ENCODE data around the gene DUSP11.
"Not testable (repeated sequence)": the region's sequence is repeated elsewhere in the genome, so short reads cannot be mapped to it uniquely, and the experiment has no call there.

Gene DUSP11

GRCh38 chr2:73779467-73780236 lies at the start of gene DUSP11:
DUSP11 (minus strand) TSS chr2:73780103; CDS start chr2:73779974, 129 bp downstream.
- DNase-seq: peak; percentile 90

DNA sequence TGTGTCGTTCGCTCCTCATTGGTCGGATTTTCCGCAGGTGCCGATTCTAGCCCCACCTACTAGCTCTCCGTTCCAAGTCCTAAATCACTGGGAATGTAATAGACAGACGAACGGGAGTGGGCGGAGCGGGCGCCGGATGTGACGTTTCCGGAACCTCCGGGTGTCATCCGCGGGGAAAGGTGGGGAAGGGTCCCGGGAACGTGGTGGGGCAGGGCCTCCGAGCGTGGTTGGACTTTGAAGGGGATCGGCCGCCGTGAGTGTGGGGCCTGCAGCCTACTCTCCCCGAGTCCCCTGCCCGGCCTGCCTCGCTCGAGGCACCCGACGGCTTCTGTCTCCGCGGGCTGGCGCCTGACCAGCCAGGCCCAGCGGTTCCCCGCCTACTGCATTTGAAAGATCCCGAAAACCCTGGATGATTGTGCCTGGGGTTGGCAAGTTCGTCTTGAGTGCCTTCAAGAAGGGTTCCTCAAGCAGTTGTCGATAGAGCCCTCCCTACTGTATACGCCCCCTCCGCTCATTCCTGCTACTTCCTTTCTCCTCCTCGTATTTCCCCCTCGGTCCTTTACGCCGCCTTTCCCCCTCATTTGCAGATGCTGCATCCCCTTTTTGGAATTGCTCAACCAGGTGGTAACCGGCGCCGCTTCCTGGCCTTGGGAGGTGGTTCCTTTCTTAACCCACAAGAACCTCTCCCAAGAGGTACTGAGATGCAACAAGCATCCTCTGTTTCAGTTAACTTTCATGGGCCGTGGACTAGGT lies 49.1 kb upstream of the DUSP11 start, which contains the start of gene STAMBP:
Gene STAMBP (plus strand): TSS at position 144 of the 753 bp plus-strand sequence. CDS start 1,896 bp downstream, outside the sequence.
- peak; percentile 96 for DNase-seq

DNA sequence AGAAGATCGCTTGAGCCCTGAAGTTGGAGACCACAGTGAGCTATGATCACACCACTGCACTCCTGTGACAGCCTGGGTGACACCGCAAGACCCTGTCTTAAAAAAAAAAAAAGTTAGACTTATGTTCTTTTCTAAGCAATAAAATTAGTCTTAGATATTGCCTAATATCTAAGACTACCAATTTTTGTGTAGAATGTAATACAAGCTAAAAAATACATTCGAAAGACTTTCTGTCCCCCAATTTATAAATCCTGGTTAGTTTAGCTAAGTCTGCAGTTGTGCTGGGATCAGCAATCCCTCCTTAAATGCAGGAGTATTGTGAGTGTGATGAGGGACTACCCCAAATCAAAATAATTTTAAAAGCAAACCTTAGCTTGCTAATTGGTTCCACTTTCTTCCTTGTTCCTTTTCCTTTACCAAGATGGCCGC lies 48.5 kb upstream of the DUSP11 start:
- no peak for DNase-seq

DNA sequence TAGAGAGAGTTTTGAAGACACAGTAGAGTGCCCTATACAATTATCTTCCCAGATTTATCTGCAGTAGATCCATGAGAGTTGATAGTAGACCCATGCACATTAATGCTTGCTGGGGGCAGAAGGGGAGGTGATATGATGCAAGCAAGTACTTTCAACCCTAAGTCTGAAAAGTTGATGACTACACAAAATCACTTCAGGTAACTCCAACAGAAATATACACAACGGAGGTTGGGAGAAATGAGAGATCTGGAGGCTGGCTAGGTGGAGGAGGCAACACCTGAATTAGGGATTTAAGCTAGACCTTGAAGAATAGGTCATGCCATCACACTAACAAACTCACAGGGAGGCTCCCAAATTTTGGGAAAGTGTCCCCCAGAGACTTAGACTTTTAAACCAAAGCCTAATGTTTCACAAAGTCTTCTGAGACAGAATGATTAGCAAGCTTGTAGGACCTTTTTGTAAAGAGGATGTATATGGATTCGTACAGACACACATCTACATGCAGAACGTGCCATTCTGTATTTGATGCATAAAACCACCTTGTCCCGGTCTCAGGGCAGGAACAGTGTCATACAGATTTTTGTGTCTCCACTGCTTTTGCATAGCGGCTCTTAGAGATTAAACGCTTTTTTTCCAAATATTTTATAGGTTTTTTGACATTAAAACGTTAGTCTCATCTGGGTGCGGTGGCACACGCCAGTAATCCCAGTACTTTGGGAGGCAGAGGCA lies 47.9 kb upstream of the DUSP11 start:
- DNase-seq: no peak

GRCh38 chr2:73827018-73827417 lies 47.1 kb upstream of the DUSP11 start:
- DNase-seq: peak; percentile 24

DNA sequence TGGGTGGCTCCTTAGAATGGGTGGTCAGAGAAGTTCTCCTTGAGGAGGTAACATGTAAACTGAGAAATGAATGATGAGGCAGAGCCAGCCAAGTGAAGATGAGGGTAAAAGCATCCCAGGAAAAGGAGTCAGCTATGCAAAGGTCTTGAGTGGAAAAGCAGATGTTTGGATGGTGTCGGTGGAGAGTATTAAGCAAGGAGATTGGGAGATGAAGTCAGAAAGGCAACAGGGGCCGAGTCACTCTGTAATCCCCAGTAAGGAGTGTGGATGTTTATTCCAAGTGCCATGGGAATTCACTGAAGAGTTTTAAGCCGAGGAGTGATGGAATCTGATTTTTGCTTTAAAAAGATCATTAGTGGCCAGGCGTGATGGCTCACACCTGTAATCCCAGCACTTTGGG lies 45.5 kb upstream of the DUSP11 start:
- DNase-seq: no peak

GRCh38 chr2:73823916-73824523 lies 44.1 kb upstream of the DUSP11 start:
- DNase-seq: peak; percentile 73

DNA sequence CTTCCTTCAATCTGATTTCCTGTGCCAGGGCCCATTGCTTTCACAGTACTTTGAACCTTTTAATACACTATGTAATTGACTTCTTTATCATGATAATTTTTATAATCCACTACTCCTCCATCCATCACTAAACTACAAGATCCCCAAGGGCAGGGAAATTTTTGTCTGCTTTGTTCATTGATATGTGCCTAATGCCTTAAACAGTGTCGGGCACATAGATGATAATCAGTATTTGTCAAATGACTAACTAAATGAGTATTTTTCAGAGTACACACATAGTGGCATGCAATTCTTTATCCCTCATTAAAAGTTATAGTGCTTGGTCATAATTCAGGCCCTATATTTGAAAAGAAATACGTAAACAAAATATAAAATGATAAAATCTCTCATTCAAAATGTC lies 43.5 kb upstream of the DUSP11 start:
- no peak for DNase-seq

- no peak for DNase-seq
Observed at GRCh38 chr2:73822991-73823390, 43.1 kb upstream of the DUSP11 start.

DNA sequence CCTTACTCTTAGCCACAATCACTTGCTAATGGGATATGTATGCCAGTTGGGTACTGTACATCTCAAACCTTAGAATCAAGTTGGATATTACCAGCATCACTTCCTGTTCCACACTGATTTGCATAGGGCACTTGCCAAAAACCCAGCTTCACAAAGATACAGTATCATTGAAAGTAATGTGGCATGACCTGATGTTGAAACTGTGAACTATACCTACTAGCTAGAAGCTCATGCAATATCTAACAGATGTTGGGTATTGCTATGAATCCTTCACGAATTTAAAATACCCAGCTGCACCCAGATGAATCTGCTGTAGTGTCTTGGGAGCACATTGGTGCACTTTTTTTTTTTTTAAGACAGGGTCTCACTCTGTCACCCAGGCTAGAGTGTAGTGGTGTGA lies 42.4 kb upstream of the DUSP11 start:
- no peak for DNase-seq

- no peak for DNase-seq
Observed at GRCh38 chr2:73821669-73822068, 41.8 kb upstream of the DUSP11 start.

GRCh38 chr2:73821227-73821626 lies 41.3 kb upstream of the DUSP11 start:
- no peak for DNase-seq

- no peak for DNase-seq
Observed at GRCh38 chr2:73818296-73818695, 38.4 kb upstream of the DUSP11 start.

- no peak for DNase-seq
Observed at GRCh38 chr2:73812635-73813034, 32.7 kb upstream of the DUSP11 start.

DNA sequence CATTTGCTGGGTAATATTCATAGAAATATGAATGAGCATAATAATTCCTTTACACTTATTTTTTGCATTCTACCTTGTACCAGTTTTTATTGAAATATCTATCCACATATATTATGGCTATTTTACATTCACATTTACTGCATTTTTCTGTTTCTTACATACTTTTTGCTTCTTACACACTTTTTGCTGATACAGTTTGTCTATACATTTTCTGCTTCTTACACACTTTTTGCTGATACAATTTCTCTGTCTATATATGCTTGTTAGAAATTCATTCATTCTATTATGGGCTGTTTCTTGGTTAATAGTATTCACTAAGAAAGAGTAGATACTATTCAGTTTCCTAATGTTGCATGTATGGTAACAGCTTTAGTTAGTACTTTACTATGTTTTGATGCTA lies 32.0 kb upstream of the DUSP11 start:
- no peak for DNase-seq

GRCh38 chr2:73783883-73784282 lies 4.0 kb upstream of the DUSP11 start, which contains the start of gene C2orf78:
C2orf78 (plus strand) TSS chr2:73784183; CDS start chr2:73784310, 127 bp downstream.
- DNase-seq: not testable (repeated sequence)

DNA sequence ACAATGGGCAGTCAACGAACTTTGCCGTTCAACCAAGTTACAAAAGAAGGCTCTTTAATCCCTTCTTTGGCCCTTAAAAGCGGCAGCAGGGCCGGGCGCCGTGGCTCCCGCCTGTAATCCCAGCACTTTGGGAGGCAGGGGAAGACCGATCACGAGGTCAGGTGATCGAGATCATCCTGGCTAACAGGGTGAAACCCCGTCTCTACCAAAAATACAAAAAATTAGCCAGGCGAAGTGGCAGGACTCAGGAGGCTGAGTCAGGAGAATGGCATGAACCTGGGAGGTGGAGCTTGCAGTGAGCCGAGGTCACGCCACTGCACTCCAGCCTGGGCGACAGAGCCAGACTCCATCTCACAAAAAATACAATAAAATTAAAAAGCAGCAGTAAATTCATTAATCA lies 3.5 kb upstream of the DUSP11 start:
- not testable (repeated sequence) for DNase-seq

GRCh38 chr2:73780237-73780582 lies 307 bp upstream of the DUSP11 start:
- DNase-seq: no peak

DNA sequence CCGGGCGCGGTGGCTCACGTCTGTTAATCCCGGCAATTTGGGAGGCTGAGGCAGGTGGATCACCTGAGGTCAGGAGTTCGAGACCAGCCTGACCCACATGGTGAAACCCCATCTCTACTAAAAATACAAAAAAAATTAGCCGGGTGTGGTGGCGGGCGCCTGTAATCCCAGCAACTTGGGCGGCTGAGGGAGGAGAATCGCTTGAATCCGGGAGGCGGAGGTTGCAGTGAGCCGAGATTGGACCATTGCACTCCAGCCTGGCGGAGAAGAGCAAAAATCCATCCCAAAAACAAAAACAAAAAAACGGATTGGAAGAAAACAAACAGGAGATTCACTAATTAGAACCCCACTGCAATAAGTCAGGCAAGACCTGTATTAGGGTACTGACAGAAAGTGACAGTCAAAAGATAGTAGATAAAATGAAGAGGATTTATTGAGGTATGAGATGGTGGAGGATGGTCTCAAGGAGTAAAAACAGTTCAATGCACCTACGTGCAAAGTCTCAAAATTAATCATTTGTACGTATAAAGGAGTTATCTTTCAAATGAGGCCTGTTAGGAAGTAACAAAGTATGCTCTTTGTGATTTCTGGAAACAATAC lies 936 bp downstream of the DUSP11 start:
- not testable (repeated sequence) for DNase-seq

DNA sequence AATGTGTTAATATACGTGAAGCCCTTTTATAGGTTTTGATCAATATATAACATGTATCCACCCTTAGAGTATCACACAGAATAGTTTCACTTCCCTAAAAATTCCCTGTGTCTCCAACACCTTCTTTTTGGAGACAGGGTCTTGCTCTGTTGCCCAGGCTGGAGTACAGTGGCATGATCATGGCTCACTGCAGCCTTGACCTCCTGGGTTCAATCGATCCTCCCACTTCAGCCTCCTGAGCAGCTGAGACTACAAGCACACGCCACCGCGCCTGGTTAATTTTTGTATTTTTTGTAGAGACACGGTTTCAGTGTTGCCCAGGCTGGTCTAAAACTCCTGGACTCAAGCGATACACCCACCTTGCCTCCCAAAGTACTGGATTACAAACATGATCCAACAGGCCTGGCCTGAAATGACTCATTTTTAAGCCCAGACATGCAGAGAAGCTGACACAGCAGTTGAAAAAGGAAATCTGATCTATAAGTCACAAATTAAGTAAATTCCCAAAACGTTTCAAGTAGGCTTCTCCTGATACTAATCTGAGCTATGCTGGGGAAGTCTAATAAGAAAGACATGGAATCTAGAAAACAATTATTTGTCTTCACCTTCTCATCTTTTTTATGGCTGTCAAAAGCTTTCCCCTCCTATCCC lies 2.9 kb downstream of the DUSP11 start:
- DNase-seq: no peak

DNA sequence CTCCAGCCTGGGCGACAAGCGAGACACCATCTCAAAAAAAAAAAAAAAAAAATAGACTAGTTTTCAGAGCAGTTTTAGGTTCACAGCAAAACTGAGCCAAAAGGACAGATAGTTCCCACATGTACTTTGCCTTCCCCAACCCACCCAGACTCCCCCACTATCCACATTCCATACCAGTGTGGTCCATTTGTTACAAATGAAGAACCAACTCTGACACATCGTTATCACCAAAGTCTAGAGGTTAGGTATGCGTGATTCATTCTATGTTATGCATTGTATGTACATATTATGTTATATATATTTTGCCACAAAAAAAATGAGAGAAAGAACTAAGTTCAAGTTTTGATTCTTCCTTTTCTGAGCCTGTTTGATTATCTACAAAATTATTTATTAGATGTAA lies 3.5 kb downstream of the DUSP11 start:
- DNase-seq: no peak

- no peak for DNase-seq
Observed at GRCh38 chr2:73772819-73773218, 7.1 kb downstream of the DUSP11 start.
